Right atrium auricular region (tissue), 2 donors: ENCODE results near the gene XYLB. TPM values are rescaled to one million over a fixed set of nuclear protein-coding genes. Genes with fewer than 3 reads are reported as not detected.

Experiments used
- DNase-seq: peaks from one replicate; pipeline ENCODE4 v3.0.0-alpha.2; 2019; ENCODE audit warnings: low spot score
- H3K27ac ChIP-seq, 2 donors: fragments of 200-600 bp; sonication (generic); 1 replicate in 1 of 2; 2 replicates in 1 of 2; pipeline ENCODE4 v1.5.1; 2016 to 2019
- H3K27me3 ChIP-seq, 2 donors: fragments of 200-600 bp; sonication (generic); one replicate each; pipeline versions ENCODE4 v1.5.1 to v1.6.0; 2017 to 2019
- H3K36me3 ChIP-seq: fragments of 200-600 bp; sonication (generic); one replicate; pipeline ENCODE4 v1.5.1; 2016
- H3K4me1 ChIP-seq, 2 donors: fragments of 200-600 bp; sonication (generic); one replicate each; pipeline versions ENCODE4 v1.5.1 to v1.6.0; 2017 to 2019
- H3K4me3 ChIP-seq, 2 donors: fragments of 200-600 bp; sonication (generic); 1 replicate in 1 of 2; 2 replicates in 1 of 2; pipeline ENCODE4 v1.5.1; 2017 to 2019; ENCODE audit warnings: mild to moderate bottlenecking in 1 of 2, moderate library complexity in 1 of 2
- H3K9me3 ChIP-seq, 2 donors: fragments of 200-600 bp; sonication (generic); one replicate each; pipeline ENCODE4 v1.5.1; 2019
- total RNA-seq, 2 donors: library from RNA; depleted of rRNA; stranded (reverse); fragments of >200 nt; gene quantifications; one replicate each; pipeline ENCODE4 v1.1.0, GENCODE V29; 2016
- TF ChIP-seq, protein P1 (sequence below), 2 donors: fragments of 200-600 bp; sonication (generic); IDR thresholded peaks; one replicate each; pipeline ENCODE4 v1.5.1; 2019; ENCODE audit warnings: antibody characterized with exemption in 2 of 2

Gene XYLB
- total RNA-seq, 2 donors from 2014 or later = 0.70 to 0.79 TPM

DNA sequence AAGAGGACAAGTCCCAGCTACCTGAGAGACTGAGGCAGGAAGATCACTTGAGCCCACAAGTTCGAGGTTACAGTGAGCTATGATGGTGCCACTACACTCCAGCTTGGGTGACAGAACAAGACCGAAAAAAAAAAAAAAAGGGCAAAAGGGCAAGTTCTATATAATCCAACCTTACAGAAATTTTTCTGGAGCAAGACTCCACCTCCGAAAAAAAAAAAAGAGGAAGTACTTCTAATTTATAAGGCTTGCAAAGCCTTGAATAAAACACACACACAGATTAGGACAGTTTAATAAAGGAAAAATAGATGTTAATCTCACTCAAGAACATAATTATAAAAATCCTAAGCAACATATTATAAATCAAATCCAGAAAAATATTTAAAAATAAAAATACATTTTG is 14.4 kb upstream of the XYLB start:
- peaks cover 0 to 3% of the 10 kb centered on the region in 2 donors for H3K9me3 ChIP-seq
- H3K36me3 ChIP-seq = no peaks in the 10 kb centered on the region
- no peak overlapping the region for H3K27ac ChIP-seq
- H3K4me3 ChIP-seq = no peak overlapping the region
- no peaks in the 10 kb centered on the region for H3K4me1 ChIP-seq
- no peak for DNase-seq
- TF ChIP-seq, protein P1, sequence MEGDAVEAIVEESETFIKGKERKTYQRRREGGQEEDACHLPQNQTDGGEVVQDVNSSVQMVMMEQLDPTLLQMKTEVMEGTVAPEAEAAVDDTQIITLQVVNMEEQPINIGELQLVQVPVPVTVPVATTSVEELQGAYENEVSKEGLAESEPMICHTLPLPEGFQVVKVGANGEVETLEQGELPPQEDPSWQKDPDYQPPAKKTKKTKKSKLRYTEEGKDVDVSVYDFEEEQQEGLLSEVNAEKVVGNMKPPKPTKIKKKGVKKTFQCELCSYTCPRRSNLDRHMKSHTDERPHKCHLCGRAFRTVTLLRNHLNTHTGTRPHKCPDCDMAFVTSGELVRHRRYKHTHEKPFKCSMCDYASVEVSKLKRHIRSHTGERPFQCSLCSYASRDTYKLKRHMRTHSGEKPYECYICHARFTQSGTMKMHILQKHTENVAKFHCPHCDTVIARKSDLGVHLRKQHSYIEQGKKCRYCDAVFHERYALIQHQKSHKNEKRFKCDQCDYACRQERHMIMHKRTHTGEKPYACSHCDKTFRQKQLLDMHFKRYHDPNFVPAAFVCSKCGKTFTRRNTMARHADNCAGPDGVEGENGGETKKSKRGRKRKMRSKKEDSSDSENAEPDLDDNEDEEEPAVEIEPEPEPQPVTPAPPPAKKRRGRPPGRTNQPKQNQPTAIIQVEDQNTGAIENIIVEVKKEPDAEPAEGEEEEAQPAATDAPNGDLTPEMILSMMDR (IDR thresholded peaks at IDR 0.05) = no peak
- H3K27me3 ChIP-seq = no peaks in the 10 kb centered on the region

DNA sequence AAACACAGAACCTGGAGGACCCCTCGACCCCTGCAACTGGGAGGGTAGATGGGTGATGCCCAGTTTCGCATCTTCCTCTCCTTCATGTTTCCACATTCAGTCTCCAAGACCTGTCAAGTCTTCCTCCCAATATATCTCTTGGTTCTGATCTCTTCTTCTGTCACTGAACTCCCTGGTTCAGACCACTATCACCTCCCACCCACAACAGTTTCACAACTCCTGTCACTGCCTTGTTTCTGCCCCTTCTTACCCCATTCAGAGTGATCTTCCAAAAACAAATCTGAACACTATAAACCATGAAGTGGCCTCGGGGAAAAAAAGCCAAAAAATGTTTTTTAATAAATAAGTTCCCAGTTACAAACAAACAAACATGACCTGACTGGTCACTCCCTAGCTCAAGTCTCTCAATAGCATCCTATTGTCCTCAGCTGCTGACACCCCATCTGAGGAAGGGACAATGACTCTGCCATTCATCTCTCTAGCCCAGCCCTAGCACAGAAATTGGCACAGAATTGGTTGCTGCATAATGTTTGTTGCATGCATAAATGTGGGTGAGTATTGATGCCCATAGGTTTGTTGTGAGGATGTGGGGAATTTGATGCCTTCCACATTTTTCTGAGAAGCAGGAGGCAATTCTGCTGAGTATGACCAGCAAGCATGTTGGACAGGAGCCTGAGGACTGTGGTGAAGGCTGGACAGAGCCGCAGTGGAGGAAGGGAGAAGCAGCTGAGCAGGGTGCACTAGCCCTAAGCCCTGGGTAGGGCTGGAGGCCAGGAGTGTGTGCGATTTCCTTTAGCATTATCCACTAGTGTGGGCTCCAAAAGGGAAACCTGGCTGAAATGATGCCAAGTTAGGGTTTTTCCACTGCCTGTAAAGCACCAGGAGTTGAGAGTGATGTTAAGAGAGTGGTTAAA is 12.2 kb upstream of the XYLB start:
- H3K27me3 ChIP-seq = no peaks in the 10 kb centered on the region
- no peaks in the 10 kb centered on the region for H3K36me3 ChIP-seq
- H3K27ac ChIP-seq = no peak overlapping the region
- TF ChIP-seq, protein P1 (IDR thresholded peaks at IDR 0.05) = no peak
- no peaks in the 10 kb centered on the region for H3K9me3 ChIP-seq
- H3K4me1 ChIP-seq = no peaks in the 10 kb centered on the region
- no peak for DNase-seq
- H3K4me3 ChIP-seq = no peak overlapping the region

DNA sequence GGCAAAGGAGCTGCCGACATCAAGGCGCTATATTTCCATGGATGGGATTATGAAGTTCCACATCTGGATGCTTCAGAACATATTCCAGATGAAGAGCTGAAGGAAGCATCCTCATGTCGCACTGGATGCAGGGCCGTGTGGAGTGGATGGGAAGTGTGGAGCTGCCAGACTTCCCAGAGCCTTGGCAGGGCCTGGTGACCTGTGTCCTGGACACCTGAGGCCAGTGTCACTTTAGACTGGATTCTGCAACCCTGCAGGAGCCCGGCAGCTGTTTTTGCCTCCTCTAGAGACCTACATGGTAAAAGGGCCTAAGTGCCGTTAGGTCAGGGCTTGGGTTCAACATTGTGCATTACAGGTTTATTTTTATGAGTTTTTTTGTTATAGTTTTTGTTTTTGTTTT is 11.3 kb upstream of the XYLB start:
- H3K27ac ChIP-seq = no peak overlapping the region
- no peak for DNase-seq
- TF ChIP-seq, protein P1 (IDR thresholded peaks at IDR 0.05) = no peak
- no peaks in the 10 kb centered on the region for H3K4me1 ChIP-seq
- no peaks in the 10 kb centered on the region for H3K27me3 ChIP-seq
- H3K4me3 ChIP-seq = no peak overlapping the region
- no peaks in the 10 kb centered on the region for H3K36me3 ChIP-seq
- no peaks in the 10 kb centered on the region for H3K9me3 ChIP-seq

DNA sequence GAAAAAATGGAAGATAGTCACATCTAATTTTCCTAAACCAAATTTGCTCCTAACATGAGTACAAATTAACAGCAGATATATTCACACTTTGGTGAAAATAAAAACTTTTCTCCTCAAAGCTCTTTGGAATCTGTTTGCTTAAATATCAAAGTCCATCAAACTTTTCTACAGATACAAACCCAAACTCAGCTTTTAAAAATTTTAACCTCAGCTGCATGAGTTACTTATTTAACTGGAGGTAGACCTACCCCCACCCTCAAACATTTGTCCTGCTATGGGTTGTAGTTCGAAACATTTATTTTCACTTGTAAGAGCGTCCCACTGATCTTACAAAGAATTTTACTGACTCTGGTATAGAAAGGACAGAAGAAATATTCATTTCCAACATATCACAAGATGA is 8.9 kb upstream of the XYLB start:
- no peaks in the 10 kb centered on the region for H3K9me3 ChIP-seq
- no peak overlapping the region for H3K27ac ChIP-seq
- H3K4me3 ChIP-seq = no peak overlapping the region
- no peaks in the 10 kb centered on the region for H3K27me3 ChIP-seq
- TF ChIP-seq, protein P1 (IDR thresholded peaks at IDR 0.05) = no peak
- DNase-seq = no peak
- H3K36me3 ChIP-seq = no peaks in the 10 kb centered on the region
- H3K4me1 ChIP-seq = no peaks in the 10 kb centered on the region

DNA sequence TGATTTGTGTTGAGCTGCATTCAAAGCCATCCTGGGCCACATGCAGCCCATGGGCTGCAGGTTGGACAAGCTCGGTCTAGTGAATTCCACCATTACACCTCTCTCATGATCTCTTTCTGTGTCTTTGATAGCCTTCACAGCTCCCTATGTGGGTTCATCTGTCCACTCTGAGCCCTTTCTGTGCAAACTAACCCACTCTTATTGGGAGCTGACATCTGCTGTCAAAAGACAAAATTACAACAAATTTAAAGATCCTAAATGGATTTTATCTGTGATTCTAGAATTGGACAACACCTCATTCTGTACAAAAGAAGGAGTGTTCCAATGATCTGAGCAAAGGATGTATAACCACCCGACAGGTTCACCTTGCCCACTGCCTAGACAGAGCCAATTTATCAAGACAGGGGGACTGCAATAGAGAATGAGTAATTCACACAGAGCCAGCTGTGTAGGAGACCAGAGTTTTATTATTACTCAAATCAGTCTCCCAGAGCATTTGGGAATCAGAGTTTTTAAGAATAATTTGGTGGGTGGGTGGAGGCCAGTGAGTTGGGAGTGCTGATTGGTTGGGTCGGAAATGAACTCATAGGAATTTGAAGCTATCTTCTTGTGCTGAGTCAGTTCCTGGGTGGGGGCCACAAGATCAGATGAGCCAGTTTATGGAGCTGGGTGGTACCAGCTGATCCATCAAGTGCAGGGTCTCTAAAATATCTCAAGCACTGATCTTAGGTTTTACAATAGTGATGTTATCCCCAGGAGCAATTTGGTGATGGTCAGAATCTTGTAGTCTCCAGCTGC is 2.6 kb upstream of the XYLB start:
- DNase-seq = no peak
- Histone ChIP-seq H3K4me1 (no peaks in the 10 kb centered on the region), H3K27ac (no peak overlapping the region), H3K36me3 (no peaks in the 10 kb centered on the region), H3K4me3 (no peak overlapping the region), H3K9me3 (no peaks in the 10 kb centered on the region), H3K27me3 (no peaks in the 10 kb centered on the region)
- TF ChIP-seq, protein P1 (IDR thresholded peaks at IDR 0.05) = no peak
